NCI-H82 (cell line): Measurements from ENCODE around the gene EBF3.

Experiments used
- DNase-seq: peaks from one replicate; lab custom pipeline; 2025; lab: John Stamatoyannopoulos, UW

EBF3 gene

GRCh38 chr10:129958629-129959543, 5.2 kb downstream of the EBF3 start:
- peak; percentile 72 for DNase-seq

- DNase-seq: peak; percentile 78
These were observed 5.9 kb downstream of the EBF3 start for GRCh38 chr10:129958148-129958628.

DNA sequence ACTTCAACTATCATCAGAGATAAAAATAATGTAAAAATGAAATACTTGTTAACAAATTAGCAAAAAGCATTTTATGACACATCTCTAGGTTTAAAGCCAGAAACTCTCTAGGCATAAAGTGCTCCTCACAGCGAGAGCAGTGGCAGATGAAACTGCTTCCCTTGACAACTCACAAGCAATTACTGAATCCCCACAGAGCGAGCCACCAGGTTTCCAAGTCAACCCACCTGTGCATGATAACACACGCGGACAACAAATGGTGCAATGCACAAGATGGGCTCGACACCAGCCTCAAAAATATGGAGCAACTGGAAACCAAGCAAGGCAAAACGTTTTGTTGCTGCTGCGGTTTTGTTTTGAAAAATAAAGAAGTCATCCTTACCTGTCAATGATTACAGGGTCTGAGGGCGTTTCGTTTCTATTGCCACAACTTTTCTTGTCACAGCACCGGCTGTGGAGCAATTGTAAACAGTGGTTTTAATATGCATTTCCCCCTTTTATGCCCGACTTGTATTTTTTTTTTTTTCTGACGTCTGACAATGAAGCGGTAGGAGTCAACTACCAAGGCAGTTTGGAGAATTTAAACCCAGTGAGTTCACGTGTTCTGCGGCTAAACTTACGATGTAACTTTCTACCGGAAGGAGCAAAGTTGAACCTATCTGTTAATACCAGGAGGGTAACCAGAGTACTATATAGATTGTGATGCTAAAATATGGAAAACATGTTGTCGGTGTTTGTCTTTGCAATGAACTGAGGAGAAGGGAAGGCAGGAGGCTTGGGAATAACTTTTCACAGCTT, 7.0 kb downstream of the EBF3 start:
- peak; percentile 51 for DNase-seq

GRCh38 chr10:129956286-129956670, 7.8 kb downstream of the EBF3 start:
- no peak for DNase-seq

DNA sequence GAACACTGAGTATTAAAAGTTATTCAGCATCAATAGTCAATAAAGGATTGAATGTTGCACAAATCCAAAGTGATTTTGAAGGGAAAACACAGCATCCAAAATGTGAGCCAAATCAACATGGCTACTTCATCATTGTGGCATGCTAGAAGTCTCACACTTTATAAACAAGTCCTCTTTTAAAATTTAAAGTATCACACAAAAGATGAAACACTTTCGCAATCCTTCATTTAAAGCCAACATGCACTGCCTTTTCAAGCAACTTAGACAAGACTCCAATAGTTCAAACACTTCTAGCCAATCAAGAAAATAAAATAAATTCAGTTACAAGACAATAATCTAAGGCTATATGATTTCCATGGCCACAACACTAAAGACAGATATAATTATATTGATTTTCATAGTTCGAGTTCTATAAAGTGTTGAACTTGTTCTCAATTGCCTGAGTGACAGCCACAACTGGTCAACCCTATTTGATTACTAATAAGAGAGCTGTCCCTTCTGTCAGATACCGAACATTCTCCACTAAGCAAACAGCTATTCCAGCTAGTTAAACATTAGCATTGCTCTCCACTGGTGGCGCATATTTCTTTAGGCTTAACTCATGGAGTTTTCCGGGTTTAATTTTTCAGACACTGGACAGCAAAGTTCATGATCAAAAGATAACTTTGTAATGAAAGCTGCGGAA, 8.3 kb downstream of the EBF3 start:
- DNase-seq: no peak

- DNase-seq: no peak
These were observed 9.4 kb downstream of the EBF3 start for GRCh38 chr10:129954492-129955315.

DNA sequence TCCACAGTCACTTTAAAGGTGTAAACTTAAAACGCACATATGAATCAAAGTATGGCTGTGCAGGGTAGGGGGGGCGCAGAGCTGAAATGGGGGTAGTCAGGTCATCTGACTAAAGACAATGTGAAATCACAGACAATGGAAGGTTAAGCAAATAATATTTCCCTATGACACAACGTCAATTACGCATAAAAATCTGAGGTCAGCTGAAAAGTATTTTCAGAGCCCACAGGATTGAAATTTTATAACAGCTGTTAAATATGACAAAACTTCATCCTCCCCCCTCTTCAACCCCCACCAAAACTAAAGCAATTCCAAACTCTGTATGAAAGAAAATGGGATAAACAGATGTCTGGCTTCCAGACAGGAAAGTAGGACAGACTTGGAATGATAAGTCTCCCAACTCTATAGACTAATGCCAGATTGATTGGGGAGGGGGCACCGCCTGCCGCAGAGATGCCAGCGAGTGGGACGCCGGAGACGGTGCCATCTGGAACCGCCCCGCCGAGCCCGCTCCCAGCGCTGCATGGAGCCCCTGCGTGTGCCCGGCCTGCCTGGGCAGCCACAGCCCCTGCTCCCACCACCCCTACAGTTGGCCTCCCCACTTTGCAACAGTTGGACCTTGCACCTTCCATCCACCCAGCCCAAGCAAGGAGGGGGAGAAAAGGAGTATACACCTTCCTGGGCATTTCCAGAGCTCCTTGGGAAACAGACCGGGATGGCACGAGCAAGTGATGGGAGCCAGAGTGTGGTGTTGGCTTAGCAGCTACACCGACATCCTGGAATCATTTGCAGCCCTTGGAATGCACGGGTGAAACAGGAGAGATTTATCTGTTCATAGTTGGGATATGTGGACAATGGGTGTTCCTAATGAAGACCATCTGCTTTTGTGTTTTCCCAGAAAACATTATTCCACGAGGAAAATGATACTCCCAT, 10.7 kb downstream of the EBF3 start:
- no peak for DNase-seq

- DNase-seq: no peak
These were observed 11.5 kb downstream of the EBF3 start for GRCh38 chr10:129952378-129953118.

GRCh38 chr10:129951970-129952265, 12.2 kb downstream of the EBF3 start:
- no peak for DNase-seq

- DNase-seq: no peak
These were observed 12.7 kb downstream of the EBF3 start for GRCh38 chr10:129951101-129951969.

GRCh38 chr10:129950676-129951075, 13.4 kb downstream of the EBF3 start:
- DNase-seq: no peak

DNA sequence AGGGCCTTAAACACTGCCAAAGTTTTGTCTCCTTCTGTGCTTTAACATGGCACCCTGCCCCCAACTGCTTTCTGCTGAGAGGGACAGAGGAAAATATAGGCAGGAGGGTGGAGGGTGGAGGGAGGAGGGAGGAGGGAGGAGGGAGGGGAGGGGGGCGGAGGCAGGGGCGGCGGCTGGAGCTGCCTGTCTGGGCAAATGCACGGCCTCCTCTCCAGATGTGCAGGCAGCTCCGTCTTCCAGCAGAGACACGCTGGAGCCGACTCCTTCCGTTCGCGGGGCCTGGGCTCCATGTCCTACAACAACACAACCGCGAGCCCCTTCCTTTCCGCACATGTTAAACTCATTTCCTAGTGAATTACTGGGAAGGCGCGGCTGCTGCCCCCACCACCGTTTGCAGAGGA, 14.2 kb downstream of the EBF3 start:
- DNase-seq: peak; percentile 54

GRCh38 chr10:129949411-129949810, 14.7 kb downstream of the EBF3 start:
- DNase-seq: no peak

GRCh38 chr10:129946859-129947258, 17.2 kb downstream of the EBF3 start:
- no peak for DNase-seq

DNA sequence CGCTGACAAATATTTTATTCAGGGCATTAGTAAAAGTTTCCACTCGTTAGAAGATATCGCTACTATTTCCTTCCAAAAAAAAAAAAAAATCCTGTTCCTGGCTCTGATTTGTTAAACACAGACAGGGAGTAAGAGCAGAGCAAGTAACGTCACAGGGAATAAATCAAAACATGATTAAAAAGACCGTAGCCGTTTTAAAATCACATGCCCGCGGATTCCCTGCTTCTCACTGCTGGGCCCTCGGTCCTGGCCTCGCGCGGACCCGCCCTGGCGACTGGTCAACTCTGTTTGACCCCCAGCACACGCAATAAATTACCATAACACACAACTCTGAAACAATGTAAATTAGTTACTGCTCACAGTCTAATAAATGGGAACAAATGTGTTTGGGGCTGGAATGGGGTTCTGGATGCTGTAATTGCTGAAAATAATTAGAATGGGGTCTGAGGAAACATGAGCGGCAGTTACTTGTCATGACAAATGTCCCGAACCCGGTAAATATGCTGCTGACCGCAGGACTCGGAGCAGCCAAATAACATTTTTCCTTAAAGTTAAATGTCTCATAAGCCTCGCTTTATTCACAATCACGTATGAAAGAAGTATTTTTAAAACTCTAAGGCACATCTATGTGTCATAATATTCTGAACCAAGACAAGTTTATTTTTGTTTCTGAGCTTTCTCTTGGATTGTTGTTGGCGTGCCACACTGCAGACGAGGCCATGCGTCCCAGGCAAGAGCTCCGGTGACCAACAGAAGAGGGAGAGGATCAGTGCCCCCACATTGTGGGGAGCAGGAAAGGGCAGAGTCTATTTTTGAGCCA, 17.9 kb downstream of the EBF3 start:
- DNase-seq: no peak

GRCh38 chr10:129945526-129945925, 18.5 kb downstream of the EBF3 start:
- no peak for DNase-seq

DNA sequence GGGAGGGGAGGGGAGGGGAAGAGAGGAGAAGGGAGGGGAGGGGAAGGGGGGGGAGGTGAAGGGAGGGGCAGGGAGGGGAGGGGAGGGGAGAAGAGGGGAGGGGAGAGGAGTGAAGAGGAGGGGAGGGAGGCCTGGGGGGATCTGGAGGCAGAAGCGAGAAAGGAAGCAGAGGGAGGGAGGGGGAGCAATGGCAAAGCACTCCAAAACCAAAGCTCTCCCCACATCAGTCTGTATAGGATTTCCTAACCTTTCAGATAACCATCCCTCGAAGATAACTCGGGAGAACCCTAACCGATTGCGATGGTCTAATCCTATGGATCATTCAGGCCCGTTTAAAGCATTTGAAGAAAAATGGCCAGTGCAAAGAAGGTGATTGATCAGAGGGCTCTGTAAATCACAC, 19.0 kb downstream of the EBF3 start:
- DNase-seq: peak; percentile 14

DNA sequence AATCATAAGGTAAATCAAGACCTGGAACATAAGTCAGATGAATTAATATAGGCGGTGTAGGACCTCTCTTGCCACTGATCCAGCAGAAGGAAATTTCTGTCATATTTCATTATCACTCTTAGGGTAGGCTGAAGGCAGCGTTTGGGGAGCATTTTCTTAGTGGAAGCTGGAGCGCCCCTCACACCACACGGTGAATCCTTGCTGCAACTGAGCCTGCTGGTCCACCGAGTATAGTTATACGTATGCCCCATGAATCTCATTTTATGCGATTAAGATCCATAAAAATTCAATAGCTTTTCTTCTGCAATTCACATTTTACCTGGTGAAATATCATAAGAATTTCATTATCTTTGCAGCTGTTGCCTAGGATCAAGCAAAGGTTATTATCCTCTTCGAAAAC, 19.6 kb downstream of the EBF3 start:
- DNase-seq: no peak
